Uterus (tissue), 2 donors: ENCODE measurements around the gene AREL1.

ENCODE experiments used
- POLR2A ChIP-seq, 2 donors: fragments of 450-650 bp; IDR thresholded peaks; one replicate each; pipeline ENCODE4 v1.6.1; 2016; ENCODE audit warnings: antibody characterized with exemption in 2 of 2, mild to moderate bottlenecking in 1 of 2, moderate library complexity in 1 of 2
- TF ChIP-seq, protein P1 (sequence below), 4 experiments: fragments of 200-600 bp in 2 of 4; fragments of 450-650 bp in 2 of 4; sonication (generic) in 2 of 4; IDR thresholded peaks; one replicate each; pipeline ENCODE4 v1.5.1; 2016 to 2019; ENCODE audit warnings: antibody characterized with exemption in 4 of 4, mild to moderate bottlenecking in 2 of 4, moderate library complexity in 1 of 4

DNA sequence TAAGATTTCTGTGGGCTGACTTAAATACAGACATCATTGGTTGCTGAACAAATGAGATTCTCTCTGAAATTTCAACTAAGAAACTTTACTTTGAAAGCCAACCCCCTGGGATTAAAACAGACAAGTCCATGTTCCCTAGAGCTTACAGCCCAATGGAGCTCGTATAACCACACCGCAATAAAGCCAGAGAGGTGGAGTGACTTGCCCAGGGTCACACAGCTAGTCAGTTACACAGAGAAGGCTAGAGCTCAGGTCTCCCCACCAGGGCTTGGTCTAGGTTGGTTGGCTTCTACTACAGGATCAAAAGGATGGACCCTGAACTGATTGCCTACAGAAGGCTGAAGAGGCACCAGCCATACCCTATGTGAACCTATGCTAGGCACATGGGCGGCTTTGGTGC is 92.0 kb downstream of the AREL1 start:
- TF ChIP-seq, protein P1, sequence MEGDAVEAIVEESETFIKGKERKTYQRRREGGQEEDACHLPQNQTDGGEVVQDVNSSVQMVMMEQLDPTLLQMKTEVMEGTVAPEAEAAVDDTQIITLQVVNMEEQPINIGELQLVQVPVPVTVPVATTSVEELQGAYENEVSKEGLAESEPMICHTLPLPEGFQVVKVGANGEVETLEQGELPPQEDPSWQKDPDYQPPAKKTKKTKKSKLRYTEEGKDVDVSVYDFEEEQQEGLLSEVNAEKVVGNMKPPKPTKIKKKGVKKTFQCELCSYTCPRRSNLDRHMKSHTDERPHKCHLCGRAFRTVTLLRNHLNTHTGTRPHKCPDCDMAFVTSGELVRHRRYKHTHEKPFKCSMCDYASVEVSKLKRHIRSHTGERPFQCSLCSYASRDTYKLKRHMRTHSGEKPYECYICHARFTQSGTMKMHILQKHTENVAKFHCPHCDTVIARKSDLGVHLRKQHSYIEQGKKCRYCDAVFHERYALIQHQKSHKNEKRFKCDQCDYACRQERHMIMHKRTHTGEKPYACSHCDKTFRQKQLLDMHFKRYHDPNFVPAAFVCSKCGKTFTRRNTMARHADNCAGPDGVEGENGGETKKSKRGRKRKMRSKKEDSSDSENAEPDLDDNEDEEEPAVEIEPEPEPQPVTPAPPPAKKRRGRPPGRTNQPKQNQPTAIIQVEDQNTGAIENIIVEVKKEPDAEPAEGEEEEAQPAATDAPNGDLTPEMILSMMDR (IDR thresholded peaks at IDR 0.05) = no peak
- TF ChIP-seq POLR2A (IDR thresholded peaks at IDR 0.05) = no peak
